Uterus (tissue), 4 donors: ENCODE data around the gene LFNG. TPM values are rescaled to one million over a fixed set of nuclear protein-coding genes. Genes with fewer than 3 reads are reported as not detected.

Experiments
- DNase-seq, 2 donors: peaks; one replicate each; pipeline ENCODE4 v3.0.0-alpha.2; 2019 to 2020
- H3K27ac ChIP-seq, 2 donors: fragments of 200-600 bp; sonication (generic); 1 replicate in 1 of 2; 2 replicates in 1 of 2; pipeline ENCODE4 v1.5.1; 2016 to 2018
- H3K27me3 ChIP-seq, 2 donors: fragments of 200-600 bp; sonication (generic); one replicate each; pipeline ENCODE4 v1.5.1; 2018 to 2019; ENCODE audit warnings: control low read depth in 1 of 2
- H3K36me3 ChIP-seq, 2 donors: fragments of 200-600 bp; sonication (generic); one replicate each; pipeline ENCODE4 v1.5.1; 2019; ENCODE audit warnings: control low read depth in 1 of 2
- H3K4me1 ChIP-seq, 2 donors: fragments of 200-600 bp; sonication (generic); one replicate each; pipeline ENCODE4 v1.5.1; 2018 to 2019; ENCODE audit warnings: control low read depth in 1 of 2
- H3K4me3 ChIP-seq, 2 donors: fragments of 200-600 bp; sonication (generic); 1 replicate in 1 of 2; 2 replicates in 1 of 2; pipeline ENCODE4 v1.5.1; 2018 to 2019; ENCODE audit warnings: mild to moderate bottlenecking in 1 of 2
- H3K9me3 ChIP-seq, 2 donors: fragments of 200-600 bp; sonication (generic); one replicate each; pipeline ENCODE4 v1.5.1; 2019; ENCODE audit warnings: control low read depth in 1 of 2
- CTCF ChIP-seq, 4 experiments: fragments of 200-600 bp in 2 of 4; fragments of 450-650 bp in 2 of 4; sonication (generic) in 2 of 4; IDR thresholded peaks; one replicate each; pipeline ENCODE4 v1.5.1; 2016 to 2019; ENCODE audit warnings: antibody characterized with exemption in 4 of 4, mild to moderate bottlenecking in 2 of 4, moderate library complexity in 1 of 4
- POLR2A ChIP-seq, 2 donors: fragments of 450-650 bp; IDR thresholded peaks; one replicate each; pipeline ENCODE4 v1.6.1; 2016; ENCODE audit warnings: antibody characterized with exemption in 2 of 2, mild to moderate bottlenecking in 1 of 2, moderate library complexity in 1 of 2
- intact Hi-C: fragments of 100-400 bp; cut with DNase I; formaldehyde crosslinking; loops from one replicate; pipeline ENCODE4 v1.15.1; 2023; ENCODE audit warnings: low total_unique reads
- total RNA-seq, 4 donors: library from RNA; depleted of rRNA in 3 of 4; stranded (reverse); fragments of >200 nt in 3 of 4; gene quantifications; one replicate each; pipeline versions ENCODE4 v1.1.0 to v1.2.4, GENCODE V29; 2014 to 2023
- donor health status: DM: yes; HTN: yes; CAD: no.

Gene LFNG
- total RNA-seq, 4 donors from 2014 or later: 2.3 to 30.5 (median 26.5) TPM; not detected in 1

- Histone ChIP-seq H3K27me3 (no peaks in the 10 kb centered on the region), H3K9me3 (no peaks in the 10 kb centered on the region), H3K27ac (peak overlapping the region in 1 of 2 donors; percentile 8), H3K4me3 (no peak overlapping the region), H3K4me1 (peaks cover 0 to 11% of the 10 kb centered on the region in 2 donors), H3K36me3 (no peaks in the 10 kb centered on the region)
- DNase-seq: no peak
- intact Hi-C loops: no loop called here
- TF ChIP-seq POLR2A (IDR thresholded peaks at IDR 0.05): no peak
- no peak for TF ChIP-seq CTCF (IDR thresholded peaks at IDR 0.05)
These were observed 40.8 kb upstream of the LFNG start for GRCh38 chr7:2478800-2479199.

- Histone ChIP-seq H3K27me3 (no peaks in the 10 kb centered on the region), H3K9me3 (no peaks in the 10 kb centered on the region), H3K4me3 (no peak overlapping the region), H3K4me1 (peaks cover 0 to 11% of the 10 kb centered on the region in 2 donors), H3K36me3 (no peaks in the 10 kb centered on the region), H3K27ac (no peak overlapping the region)
- TF ChIP-seq CTCF (IDR thresholded peaks at IDR 0.05) (no peak), POLR2A (IDR thresholded peaks at IDR 0.05) (no peak)
- intact Hi-C loops: no loop called here
- DNase-seq: no peak
These were observed 40.1 kb upstream of the LFNG start for GRCh38 chr7:2479276-2480069.

- no peaks in the 10 kb centered on the region for H3K36me3 ChIP-seq
- no peak overlapping the region for H3K4me3 ChIP-seq
- intact Hi-C loops: no loop called here
- H3K9me3 ChIP-seq: no peaks in the 10 kb centered on the region
- H3K27me3 ChIP-seq: no peaks in the 10 kb centered on the region
- TF ChIP-seq POLR2A (IDR thresholded peaks at IDR 0.05): no peak
- no peak for TF ChIP-seq CTCF (IDR thresholded peaks at IDR 0.05)
- DNase-seq: no peak
- H3K4me1 ChIP-seq: peaks cover 0 to 11% of the 10 kb centered on the region in 2 donors
- no peak overlapping the region for H3K27ac ChIP-seq
These were observed 39.5 kb upstream of the LFNG start for GRCh38 chr7:2480070-2480408.

- no peaks in the 10 kb centered on the region for H3K27me3 ChIP-seq
- peaks cover 0 to 11% of the 10 kb centered on the region in 2 donors for H3K4me1 ChIP-seq
- DNase-seq: no peak
- H3K4me3 ChIP-seq: no peak overlapping the region
- H3K27ac ChIP-seq: no peak overlapping the region
- intact Hi-C loops: no loop called here
- no peaks in the 10 kb centered on the region for H3K9me3 ChIP-seq
- TF ChIP-seq CTCF (IDR thresholded peaks at IDR 0.05) (no peak), POLR2A (IDR thresholded peaks at IDR 0.05) (no peak)
- H3K36me3 ChIP-seq: no peaks in the 10 kb centered on the region
These were observed 38.4 kb upstream of the LFNG start for GRCh38 chr7:2481195-2481594.

GRCh38 chr7:2482725-2483451 lies 36.7 kb upstream of the LFNG start:
- TF ChIP-seq CTCF (IDR thresholded peaks at IDR 0.05) (no peak), POLR2A (IDR thresholded peaks at IDR 0.05) (no peak)
- intact Hi-C loops: no loop called here
- Histone ChIP-seq H3K4me3 (no peak overlapping the region), H3K27me3 (no peaks in the 10 kb centered on the region), H3K36me3 (no peaks in the 10 kb centered on the region), H3K9me3 (no peaks in the 10 kb centered on the region), H3K4me1 (peaks cover 0 to 15% of the 10 kb centered on the region in 2 donors), H3K27ac (no peak overlapping the region)
- no peak for DNase-seq
